GM12891 (cell line): ENCODE data around the gene SEC14L5.

ENCODE experiments used
- DNase-seq: peaks from one replicate; pipeline ENCODE4 v3.0.0; 2011; ENCODE audit warnings: low spot score; ENCODE audit not compliant: insufficient read length
- FAIRE-seq: peaks from 2 replicates; lab custom pipeline; 2011; peaks lifted over from hg19 to GRCh38; lab: Jason Lieb, UNC
- PAX5 ChIP-seq: IDR thresholded peaks from 2 replicates; pipeline ENCODE4 v1.6.1; 2011; ENCODE audit warnings: low read length, moderate library complexity, mild to moderate bottlenecking; ENCODE audit not compliant: insufficient read depth, severe bottlenecking
- POLR2A ChIP-seq: IDR thresholded peaks from 2 replicates; pipeline ENCODE4 v1.6.1; 2011; ENCODE audit warnings: low read depth, low read length, control low read depth
- POLR2AphosphoS5 ChIP-seq: IDR thresholded peaks from 2 replicates; pipeline ENCODE4 v1.6.1; 2011; ENCODE audit warnings: low read depth, low read length, control low read depth
- POU2F2 ChIP-seq: IDR thresholded peaks from 2 replicates; pipeline ENCODE4 v1.6.1; 2011; ENCODE audit warnings: low read depth, mild to moderate bottlenecking, control low read depth, low read length, moderate library complexity
- SPI1 ChIP-seq: IDR thresholded peaks from 2 replicates; pipeline ENCODE4 v1.6.1; 2011; ENCODE audit warnings: low read depth, low read length, control low read depth
- TAF1 ChIP-seq: IDR thresholded peaks from 2 replicates; pipeline ENCODE4 v1.6.1; 2011; ENCODE audit warnings: low read depth, low read length, control low read depth

The SEC14L5 gene

DNA sequence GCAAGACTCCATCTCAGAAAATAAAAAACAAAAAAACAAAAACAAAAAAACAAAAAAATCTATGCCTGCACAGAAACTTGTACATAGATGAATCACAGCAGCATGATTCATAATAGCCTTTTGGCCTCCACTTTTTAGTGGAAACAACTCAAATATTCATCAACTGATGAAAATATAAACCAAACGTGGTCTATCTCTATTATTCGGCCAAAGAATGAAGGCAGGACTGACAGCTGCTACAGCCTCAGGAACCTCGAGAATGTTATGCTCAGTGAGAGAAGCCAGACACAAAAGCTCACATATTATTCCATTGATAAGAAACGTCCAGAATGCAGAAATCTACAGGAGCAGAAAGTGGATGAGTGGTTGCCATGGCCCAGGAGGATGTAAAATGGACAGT lies 41.0 kb upstream of the SEC14L5 start:
- no peak for FAIRE-seq
- no peak for DNase-seq
- TF ChIP-seq POLR2A (no peak), POU2F2 (no peak), TAF1 (no peak), SPI1 (no peak)

DNA sequence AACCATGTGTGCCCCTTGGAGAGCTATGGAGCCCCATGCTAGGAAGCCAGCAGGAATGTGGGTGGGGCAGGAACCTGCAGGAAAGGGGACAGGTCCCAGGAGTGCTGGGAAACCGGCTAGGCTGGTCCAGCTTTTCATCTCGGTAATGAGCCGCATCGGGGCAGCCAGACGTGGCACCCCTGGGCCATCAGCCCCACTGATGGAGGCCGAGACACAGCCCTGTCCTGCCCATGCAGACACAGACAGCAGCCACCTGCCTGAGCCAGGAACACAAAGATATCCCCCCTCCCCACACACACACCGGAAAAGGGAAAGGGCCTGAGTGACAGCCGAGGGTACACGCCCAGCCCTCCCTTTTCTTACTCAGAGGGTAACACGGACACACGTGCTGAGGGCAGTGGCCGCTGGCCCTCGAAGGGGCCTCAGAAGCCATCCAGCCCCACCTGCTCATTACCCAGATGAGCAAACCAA lies 39.3 kb upstream of the SEC14L5 start:
- DNase-seq (no peak), FAIRE-seq (no peak)
- no peak for TF ChIP-seq POLR2AphosphoS5
- no peak for TF ChIP-seq TAF1
- TF ChIP-seq SPI1 = no peak
- TF ChIP-seq POU2F2 = no peak
- no peak for TF ChIP-seq PAX5
- TF ChIP-seq POLR2A = no peak

- FAIRE-seq (no peak), DNase-seq (no peak)
These were observed 37.3 kb upstream of the SEC14L5 start for GRCh38 chr16:4920826-4921225.

GRCh38 chr16:4922721-4923342 lies 35.3 kb upstream of the SEC14L5 start:
- DNase-seq (no peak), FAIRE-seq (no peak)
- TF ChIP-seq POU2F2 (no peak), POLR2A (no peak), PAX5 (no peak), POLR2AphosphoS5 (no peak), TAF1 (no peak), SPI1 (no peak)

More at GRCh38 chr16:4920826-4921225, 37.3 kb upstream of the SEC14L5 start:
- TF ChIP-seq SPI1 (no peak), POLR2A (no peak), TAF1 (no peak), PAX5 (no peak), POLR2AphosphoS5 (no peak), POU2F2 (no peak)

- DNase-seq = no peak
- TF ChIP-seq SPI1 (no peak), POLR2A (no peak), POU2F2 (no peak), TAF1 (no peak), POLR2AphosphoS5 (no peak), PAX5 (no peak)
- no peak for FAIRE-seq
These were observed 34.3 kb upstream of the SEC14L5 start for GRCh38 chr16:4923853-4924252.

GRCh38 chr16:4924593-4925292 lies 33.4 kb upstream of the SEC14L5 start:
- no peak for TF ChIP-seq SPI1
- no peak for TF ChIP-seq POLR2A
- TF ChIP-seq TAF1 = no peak
- no peak for TF ChIP-seq POLR2AphosphoS5
- no peak for TF ChIP-seq PAX5
- TF ChIP-seq POU2F2 = no peak
- FAIRE-seq (no peak), DNase-seq (no peak)

GRCh38 chr16:4925293-4925607 lies 32.9 kb upstream of the SEC14L5 start:
- TF ChIP-seq POLR2AphosphoS5 (no peak), PAX5 (no peak), POLR2A (no peak), POU2F2 (no peak), TAF1 (no peak), SPI1 (no peak)
- DNase-seq (no peak), FAIRE-seq (no peak)

DNA sequence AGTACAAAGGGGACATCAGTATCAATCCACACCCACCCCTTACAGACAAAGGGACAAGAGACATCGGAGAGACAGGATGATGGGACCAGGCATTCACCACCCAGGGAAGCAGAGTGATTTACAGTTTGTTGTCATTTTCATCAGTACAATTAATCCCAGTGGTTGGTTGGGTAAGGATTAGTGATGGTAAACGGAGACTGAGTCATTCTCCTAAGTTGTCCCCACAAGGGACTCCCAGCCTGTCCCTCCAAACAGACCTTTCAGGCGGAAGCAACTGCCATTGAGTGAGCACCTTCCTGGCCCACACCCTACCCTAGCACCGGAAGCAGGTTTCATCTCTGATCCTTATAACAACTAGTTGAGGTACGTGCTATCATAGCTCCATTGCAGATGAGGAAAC lies 32.3 kb upstream of the SEC14L5 start:
- no peak for FAIRE-seq
- DNase-seq = no peak
- TF ChIP-seq TAF1 (no peak), PAX5 (no peak), POLR2A (no peak), POU2F2 (no peak), SPI1 (no peak), POLR2AphosphoS5 (no peak)

GRCh38 chr16:4926928-4927327 lies 31.2 kb upstream of the SEC14L5 start:
- DNase-seq = no peak
- FAIRE-seq = no peak
- TF ChIP-seq TAF1 = no peak
- TF ChIP-seq POLR2A = no peak
- no peak for TF ChIP-seq SPI1
- TF ChIP-seq POLR2AphosphoS5 = no peak
- TF ChIP-seq PAX5 = no peak
- no peak for TF ChIP-seq POU2F2

GRCh38 chr16:4927661-4928060 lies 30.5 kb upstream of the SEC14L5 start:
- DNase-seq (no peak), FAIRE-seq (no peak)
- TF ChIP-seq PAX5 = no peak
- no peak for TF ChIP-seq POU2F2
- no peak for TF ChIP-seq SPI1
- TF ChIP-seq TAF1 = no peak
- no peak for TF ChIP-seq POLR2A
- no peak for TF ChIP-seq POLR2AphosphoS5
